ENCODE measurements around the gene CYSLTR2. TPM values are rescaled to one million over a fixed set of nuclear protein-coding genes. Genes with fewer than 3 reads are reported as not detected.

CYSLTR2 gene
- total RNA-seq, 2 donors from 2014 or later, result 4.1 to 6.3 TPM

DNA sequence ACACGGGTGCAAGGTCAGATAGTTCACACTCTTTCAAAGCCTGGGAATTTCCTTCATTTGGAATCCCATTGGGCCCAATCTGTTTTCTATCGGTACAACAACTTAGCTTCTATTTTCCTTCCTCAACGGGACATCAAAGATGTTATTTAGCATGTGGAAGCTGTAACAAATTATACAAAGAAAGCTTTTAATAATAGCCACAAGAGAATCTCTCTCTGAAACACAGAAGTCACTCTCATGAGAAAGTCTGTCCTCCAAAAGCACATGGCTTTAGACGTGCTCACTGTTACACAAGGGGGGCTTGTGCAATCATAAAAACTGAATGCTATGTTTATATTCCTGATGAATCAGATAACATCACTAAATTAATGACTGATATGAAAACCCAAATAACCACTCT lies 28.9 kb upstream of the CYSLTR2 start:
- TF ChIP-seq, protein P1, sequence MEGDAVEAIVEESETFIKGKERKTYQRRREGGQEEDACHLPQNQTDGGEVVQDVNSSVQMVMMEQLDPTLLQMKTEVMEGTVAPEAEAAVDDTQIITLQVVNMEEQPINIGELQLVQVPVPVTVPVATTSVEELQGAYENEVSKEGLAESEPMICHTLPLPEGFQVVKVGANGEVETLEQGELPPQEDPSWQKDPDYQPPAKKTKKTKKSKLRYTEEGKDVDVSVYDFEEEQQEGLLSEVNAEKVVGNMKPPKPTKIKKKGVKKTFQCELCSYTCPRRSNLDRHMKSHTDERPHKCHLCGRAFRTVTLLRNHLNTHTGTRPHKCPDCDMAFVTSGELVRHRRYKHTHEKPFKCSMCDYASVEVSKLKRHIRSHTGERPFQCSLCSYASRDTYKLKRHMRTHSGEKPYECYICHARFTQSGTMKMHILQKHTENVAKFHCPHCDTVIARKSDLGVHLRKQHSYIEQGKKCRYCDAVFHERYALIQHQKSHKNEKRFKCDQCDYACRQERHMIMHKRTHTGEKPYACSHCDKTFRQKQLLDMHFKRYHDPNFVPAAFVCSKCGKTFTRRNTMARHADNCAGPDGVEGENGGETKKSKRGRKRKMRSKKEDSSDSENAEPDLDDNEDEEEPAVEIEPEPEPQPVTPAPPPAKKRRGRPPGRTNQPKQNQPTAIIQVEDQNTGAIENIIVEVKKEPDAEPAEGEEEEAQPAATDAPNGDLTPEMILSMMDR (IDR thresholded peaks at IDR 0.05), result no peak
- peaks cover 0 to 31% of the 10 kb centered on the region in 2 donors for H3K4me1 ChIP-seq
- peaks cover 0 to 10% of the 10 kb centered on the region in 2 donors for H3K9me3 ChIP-seq
- no peaks in the 10 kb centered on the region for H3K27me3 ChIP-seq
- no peak for DNase-seq (ENCODE audit: low spot score)
- no peaks in the 10 kb centered on the region for H3K36me3 ChIP-seq
- H3K4me3 ChIP-seq, result no peak overlapping the region
- H3K27ac ChIP-seq, result peak overlapping the region; percentile 71 to 79

DNA sequence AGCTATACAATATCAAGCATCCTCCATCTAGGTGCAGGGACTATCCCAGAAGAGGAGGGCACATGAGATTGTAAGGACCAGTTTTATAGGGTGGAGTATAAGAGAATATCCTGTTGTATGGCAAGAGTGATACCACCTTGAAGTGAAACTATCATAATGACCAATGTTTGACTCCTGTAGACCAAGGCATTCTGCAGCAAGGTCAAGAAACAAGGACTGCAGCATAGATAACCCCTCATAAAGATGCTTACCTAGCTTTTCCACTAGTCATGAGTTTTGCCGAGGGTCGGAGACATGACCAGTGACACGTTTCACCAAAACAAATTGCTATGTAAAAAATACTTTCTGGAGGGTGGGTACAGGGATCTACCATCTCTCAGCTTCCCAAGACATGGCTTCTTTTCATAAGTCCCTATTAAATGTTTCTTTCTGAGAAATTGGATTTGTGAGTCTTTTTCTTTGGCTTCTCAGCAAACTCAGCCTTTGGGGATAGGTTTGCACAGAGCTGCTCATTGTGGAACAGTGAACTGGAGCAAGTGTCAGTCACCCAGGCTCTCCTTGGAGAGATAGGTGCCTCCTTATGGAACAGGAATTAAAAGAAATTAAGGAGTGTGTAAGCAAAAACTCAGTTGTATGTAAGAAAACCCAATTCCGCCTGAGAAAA lies 28.2 kb upstream of the CYSLTR2 start:
- H3K9me3 ChIP-seq, result peaks cover 0 to 10% of the 10 kb centered on the region in 2 donors
- H3K4me1 ChIP-seq, result peaks cover 0 to 31% of the 10 kb centered on the region in 2 donors
- TF ChIP-seq, protein P1 (IDR thresholded peaks at IDR 0.05), result no peak
- no peak for DNase-seq (ENCODE audit: low spot score)
- H3K27me3 ChIP-seq, result no peaks in the 10 kb centered on the region
- H3K27ac ChIP-seq, result peak overlapping the region; percentile 71 to 79
- no peaks in the 10 kb centered on the region for H3K36me3 ChIP-seq
- no peak overlapping the region for H3K4me3 ChIP-seq

DNA sequence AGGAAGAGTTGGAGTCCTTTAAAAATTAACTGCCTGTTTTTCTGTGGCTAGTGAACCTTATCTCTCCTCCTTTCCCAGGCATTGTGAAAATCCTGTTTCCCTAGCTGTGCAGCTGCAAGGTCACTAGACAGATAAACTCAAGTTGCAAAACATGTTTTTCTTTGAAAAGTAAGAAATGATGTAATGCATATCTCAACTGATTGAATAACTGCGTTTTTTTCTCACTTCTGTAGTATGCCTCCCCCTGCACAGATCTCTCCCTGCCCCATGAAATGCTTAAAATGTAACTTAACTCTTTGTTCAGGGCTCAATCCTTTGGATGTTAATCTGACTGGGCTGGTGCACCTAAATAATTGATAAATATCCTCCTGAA lies 27.7 kb upstream of the CYSLTR2 start:
- Histone ChIP-seq H3K27me3 (no peaks in the 10 kb centered on the region), H3K36me3 (no peaks in the 10 kb centered on the region), H3K4me3 (no peak overlapping the region), H3K9me3 (peaks cover 0 to 9% of the 10 kb centered on the region in 2 donors), H3K27ac (peak overlapping the region; percentile 71 to 79), H3K4me1 (peaks cover 0 to 31% of the 10 kb centered on the region in 2 donors)
- TF ChIP-seq, protein P1 (IDR thresholded peaks at IDR 0.05), result no peak
- no peak for DNase-seq (ENCODE audit: low spot score)

GRCh38 chr13:48626726-48627451 lies 26.8 kb upstream of the CYSLTR2 start:
- peak overlapping the region; percentile 71 to 79 for H3K27ac ChIP-seq
- peaks cover 0 to under 1% of the 10 kb centered on the region in 2 donors for H3K9me3 ChIP-seq
- H3K4me3 ChIP-seq, result no peak overlapping the region
- no peaks in the 10 kb centered on the region for H3K36me3 ChIP-seq
- H3K27me3 ChIP-seq, result no peaks in the 10 kb centered on the region
- TF ChIP-seq, protein P1 (IDR thresholded peaks at IDR 0.05), result no peak
- peaks cover 0 to 31% of the 10 kb centered on the region in 2 donors for H3K4me1 ChIP-seq
- no peak for DNase-seq (ENCODE audit: low spot score)

GRCh38 chr13:48629277-48629676 lies 24.5 kb upstream of the CYSLTR2 start:
- Histone ChIP-seq H3K9me3 (no peaks in the 10 kb centered on the region), H3K4me3 (no peak overlapping the region), H3K27ac (no peak overlapping the region)

More at GRCh38 chr13:48629277-48629676, 24.5 kb upstream of the CYSLTR2 start:
- TF ChIP-seq, protein P1 (IDR thresholded peaks at IDR 0.05), result no peak
- H3K36me3 ChIP-seq, result no peaks in the 10 kb centered on the region
- no peaks in the 10 kb centered on the region for H3K27me3 ChIP-seq
- DNase-seq (ENCODE audit: low spot score), result no peak
- peaks cover 0 to 31% of the 10 kb centered on the region in 2 donors for H3K4me1 ChIP-seq

All from right atrium auricular region (tissue), 2 donors.